ENCODE results near the gene SGMS2. TPM values are rescaled to one million over a fixed set of nuclear protein-coding genes. Genes with fewer than 3 reads are reported as not detected.
"Not testable (repeated sequence)": the region's sequence is repeated elsewhere in the genome, so short reads cannot be mapped to it uniquely, and the experiment has no call there.

The SGMS2 gene
- total RNA-seq, 1 donor from 2014 or later = 64.3 TPM

DNA sequence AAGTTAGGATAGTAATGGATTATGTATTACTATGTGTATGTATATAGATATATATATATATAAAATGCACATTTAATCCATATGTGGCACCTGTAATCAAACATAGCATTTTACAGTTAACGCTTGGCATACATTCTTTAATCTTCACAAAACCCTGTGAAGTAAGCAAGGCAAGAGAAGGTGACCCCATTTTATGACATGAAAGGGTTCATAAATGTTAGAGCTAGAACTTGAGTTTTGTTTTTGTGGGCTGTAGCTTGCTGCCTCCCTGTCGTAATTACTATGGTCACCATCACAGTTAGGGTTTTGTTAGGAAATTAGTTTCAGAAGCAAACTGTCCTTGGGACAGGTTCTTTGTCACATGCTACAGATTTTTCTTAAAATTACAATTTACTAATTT is 92.8 kb downstream of the SGMS2 start:
- TF ChIP-seq, protein P1, sequence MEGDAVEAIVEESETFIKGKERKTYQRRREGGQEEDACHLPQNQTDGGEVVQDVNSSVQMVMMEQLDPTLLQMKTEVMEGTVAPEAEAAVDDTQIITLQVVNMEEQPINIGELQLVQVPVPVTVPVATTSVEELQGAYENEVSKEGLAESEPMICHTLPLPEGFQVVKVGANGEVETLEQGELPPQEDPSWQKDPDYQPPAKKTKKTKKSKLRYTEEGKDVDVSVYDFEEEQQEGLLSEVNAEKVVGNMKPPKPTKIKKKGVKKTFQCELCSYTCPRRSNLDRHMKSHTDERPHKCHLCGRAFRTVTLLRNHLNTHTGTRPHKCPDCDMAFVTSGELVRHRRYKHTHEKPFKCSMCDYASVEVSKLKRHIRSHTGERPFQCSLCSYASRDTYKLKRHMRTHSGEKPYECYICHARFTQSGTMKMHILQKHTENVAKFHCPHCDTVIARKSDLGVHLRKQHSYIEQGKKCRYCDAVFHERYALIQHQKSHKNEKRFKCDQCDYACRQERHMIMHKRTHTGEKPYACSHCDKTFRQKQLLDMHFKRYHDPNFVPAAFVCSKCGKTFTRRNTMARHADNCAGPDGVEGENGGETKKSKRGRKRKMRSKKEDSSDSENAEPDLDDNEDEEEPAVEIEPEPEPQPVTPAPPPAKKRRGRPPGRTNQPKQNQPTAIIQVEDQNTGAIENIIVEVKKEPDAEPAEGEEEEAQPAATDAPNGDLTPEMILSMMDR (IDR thresholded peaks at IDR 0.05; ENCODE audit: insufficient read depth, low read length, poor library complexity, severe bottlenecking) = no peak
- Histone ChIP-seq H3K27me3 (ENCODE audit: control insufficient read depth, insufficient read depth, low read length) (no peaks in the 10 kb centered on the region), H3K4me3 (ENCODE audit: low read depth, low read length) (no peak overlapping the region), H3K36me3 (ENCODE audit: control insufficient read depth, insufficient read depth, low read length) (no peaks in the 10 kb centered on the region)
- no peak for DNase-seq (ENCODE audit: low read depth)

DNA sequence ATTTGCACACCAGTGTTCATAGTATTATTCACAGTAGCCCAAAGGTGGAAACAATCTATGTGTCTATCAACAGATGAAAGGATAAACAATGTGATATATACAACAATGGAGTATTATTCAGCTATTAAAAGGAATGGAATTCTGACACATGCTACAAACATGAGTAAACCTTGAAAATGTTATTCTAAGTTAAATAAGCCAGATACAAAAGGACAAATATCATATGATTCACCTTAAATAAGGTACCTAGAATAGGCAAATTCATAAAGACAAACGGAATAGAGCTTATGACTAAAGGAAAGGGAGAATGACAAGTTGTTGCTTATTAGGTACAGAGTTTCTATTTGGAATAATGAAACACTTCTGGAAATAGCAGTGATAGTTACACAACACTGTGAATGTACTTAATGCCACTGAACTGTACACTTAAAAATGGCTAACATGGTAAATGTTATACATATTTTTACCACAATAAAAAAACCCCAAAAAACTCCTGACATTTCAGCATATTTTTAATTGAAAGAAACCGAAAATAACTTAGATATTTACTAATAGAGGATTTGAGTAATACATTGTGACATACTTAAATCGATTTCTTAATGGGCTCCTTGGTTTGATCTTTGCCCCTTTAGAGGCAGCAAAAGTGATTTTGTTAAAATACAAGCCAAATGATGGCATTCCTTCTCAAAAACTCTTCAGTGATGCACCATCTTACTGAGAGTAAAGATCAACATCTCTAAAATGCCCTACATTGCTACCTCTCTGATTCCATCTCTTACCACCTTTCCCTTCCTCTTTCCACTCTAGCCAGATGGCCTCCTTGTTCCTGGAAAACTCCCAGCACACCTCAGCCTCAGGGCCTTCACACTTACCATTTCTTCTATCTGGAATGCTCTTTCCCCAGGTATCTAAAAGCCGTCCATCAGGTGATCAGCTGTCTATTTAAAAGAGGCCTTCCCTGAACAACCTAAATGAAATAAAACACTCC is 98.0 kb downstream of the SGMS2 start:
- no peak for DNase-seq (ENCODE audit: low read depth)
- no peak overlapping the region for H3K4me3 ChIP-seq (ENCODE audit: low read depth, low read length)
- no peaks in the 10 kb centered on the region for H3K36me3 ChIP-seq (ENCODE audit: control insufficient read depth, insufficient read depth, low read length)
- TF ChIP-seq, protein P1 (IDR thresholded peaks at IDR 0.05; ENCODE audit: insufficient read depth, low read length, poor library complexity, severe bottlenecking) = no peak
- no peaks in the 10 kb centered on the region for H3K27me3 ChIP-seq (ENCODE audit: control insufficient read depth, insufficient read depth, low read length)

DNA sequence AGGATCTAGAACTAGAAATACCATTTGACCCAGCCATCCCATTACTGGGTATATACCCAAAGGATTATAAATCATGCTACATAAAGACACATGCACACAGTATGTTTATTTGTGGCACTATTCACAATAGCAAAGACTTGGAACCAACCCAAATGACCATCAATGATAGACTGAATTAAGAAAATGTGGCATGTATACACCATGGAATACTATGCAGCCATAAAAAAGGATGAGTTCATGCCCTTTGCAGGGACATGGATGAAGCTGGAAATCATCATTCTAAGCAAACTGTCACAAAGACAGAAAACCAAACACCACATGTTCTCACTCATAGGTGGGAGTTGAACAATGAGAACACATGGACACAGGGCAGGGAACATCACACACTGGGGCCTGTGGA is 101.0 kb downstream of the SGMS2 start:
- not testable (repeated sequence) for H3K4me3 ChIP-seq (ENCODE audit: low read depth, low read length); H3K27me3 ChIP-seq (ENCODE audit: control insufficient read depth, insufficient read depth, low read length); H3K36me3 ChIP-seq (ENCODE audit: control insufficient read depth, insufficient read depth, low read length); DNase-seq (ENCODE audit: low read depth)

DNA sequence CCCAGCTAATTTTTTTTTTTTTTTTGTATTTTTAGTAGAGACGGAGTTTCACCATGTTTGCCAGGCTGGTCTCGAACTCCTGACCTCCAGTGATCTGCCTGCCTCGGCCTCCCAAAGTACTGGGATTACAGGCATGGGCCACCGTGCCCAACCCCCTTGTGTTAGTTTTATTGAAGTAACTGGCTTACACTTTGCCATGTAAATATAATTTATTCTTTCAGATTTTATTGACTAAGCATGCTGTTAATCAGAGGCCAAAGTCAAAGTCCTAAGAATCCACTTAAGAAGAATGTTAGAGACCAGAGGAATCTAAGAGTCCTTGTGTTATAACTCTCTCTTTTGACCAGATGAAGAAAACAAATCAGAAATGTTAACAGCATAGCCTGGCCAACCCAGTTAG is 102.1 kb downstream of the SGMS2 start:
- H3K36me3 ChIP-seq (ENCODE audit: control insufficient read depth, insufficient read depth, low read length); DNase-seq (ENCODE audit: low read depth); H3K4me3 ChIP-seq (ENCODE audit: low read depth, low read length); H3K27me3 ChIP-seq (ENCODE audit: control insufficient read depth, insufficient read depth, low read length): not testable (repeated sequence)

DNA sequence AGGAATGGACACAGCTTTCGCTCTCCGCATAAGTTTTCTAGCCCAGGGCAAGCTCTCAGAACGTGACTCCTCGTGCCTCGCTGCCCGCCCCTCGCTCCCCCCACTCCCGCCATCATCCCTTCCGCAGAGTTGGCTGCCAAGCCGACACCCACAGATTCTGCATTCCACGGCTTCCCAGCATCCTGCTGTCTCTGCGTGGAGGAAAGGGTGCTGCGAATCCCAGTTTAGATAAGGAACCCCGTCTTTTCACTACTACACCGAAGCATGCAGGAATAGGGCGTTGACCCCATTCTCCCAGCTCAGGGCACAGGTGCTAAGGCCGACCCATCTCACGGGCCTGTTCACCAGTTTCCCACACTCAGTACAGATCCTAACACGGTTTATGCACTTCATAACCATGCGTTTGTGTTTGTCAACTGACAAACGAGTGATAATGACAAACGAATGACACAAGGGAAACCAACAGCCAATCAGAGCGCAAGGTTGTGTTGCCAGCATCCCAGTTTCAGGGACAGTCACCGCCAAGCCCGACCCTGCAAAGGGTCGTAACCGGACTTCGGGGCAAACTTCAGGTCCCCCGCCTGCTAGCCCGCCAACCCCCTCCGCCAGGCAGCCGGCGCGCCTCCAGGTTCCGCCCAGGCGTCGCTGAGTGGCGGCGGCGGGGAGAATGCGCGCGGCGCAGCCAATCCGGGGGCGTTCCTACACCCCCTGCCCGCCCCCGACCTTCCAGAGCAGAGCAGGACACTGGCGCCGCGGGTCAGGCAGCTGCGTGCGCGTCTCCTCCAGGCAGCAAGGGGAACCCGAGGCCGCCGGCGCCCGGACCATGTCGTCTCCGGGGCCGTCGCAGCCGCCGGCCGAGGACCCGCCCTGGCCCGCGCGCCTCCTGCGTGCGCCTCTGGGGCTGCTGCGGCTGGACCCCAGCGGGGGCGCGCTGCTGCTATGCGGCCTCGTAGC is 106.4 kb downstream of the SGMS2 start, which contains the start of gene CYP2U1:
Gene CYP2U1 (plus strand): TSS at position 729 of the 954 bp plus-strand sequence. CDS start 95 bp downstream, at position 824.
- TF ChIP-seq, protein P1 (IDR thresholded peaks at IDR 0.05; ENCODE audit: insufficient read depth, low read length, poor library complexity, severe bottlenecking) = no peak
- H3K36me3 ChIP-seq (ENCODE audit: control insufficient read depth, insufficient read depth, low read length) = no peaks in the 10 kb centered on the region
- DNase-seq (ENCODE audit: low read depth) = peak; percentile 21
- peak within 1 kb of the TSS; percentile 60 for H3K4me3 ChIP-seq (ENCODE audit: low read depth, low read length)
- H3K27me3 ChIP-seq (ENCODE audit: control insufficient read depth, insufficient read depth, low read length) = peaks cover 2% of the 10 kb centered on the region

DNA sequence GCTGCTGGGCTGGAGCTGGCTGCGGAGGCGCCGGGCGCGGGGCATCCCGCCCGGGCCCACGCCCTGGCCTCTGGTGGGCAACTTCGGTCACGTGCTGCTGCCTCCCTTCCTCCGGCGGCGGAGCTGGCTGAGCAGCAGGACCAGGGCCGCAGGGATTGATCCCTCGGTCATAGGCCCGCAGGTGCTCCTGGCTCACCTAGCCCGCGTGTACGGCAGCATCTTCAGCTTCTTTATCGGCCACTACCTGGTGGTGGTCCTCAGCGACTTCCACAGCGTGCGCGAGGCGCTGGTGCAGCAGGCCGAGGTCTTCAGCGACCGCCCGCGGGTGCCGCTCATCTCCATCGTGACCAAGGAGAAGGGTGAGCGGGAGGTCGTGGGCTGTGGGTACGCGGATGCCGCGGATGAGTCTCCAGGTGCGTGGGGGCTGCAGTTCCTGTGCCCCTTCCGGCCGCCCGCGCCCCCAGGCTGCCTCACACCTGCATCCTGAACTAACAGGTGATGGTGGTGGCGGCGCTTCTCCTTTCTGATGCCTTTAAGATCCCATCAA is 107.1 kb downstream of the SGMS2 start:
- H3K4me3 ChIP-seq (ENCODE audit: low read depth, low read length) = peak overlapping the region; percentile 60
- TF ChIP-seq, protein P1 (IDR thresholded peaks at IDR 0.05; ENCODE audit: insufficient read depth, low read length, poor library complexity, severe bottlenecking) = no peak
- H3K27me3 ChIP-seq (ENCODE audit: control insufficient read depth, insufficient read depth, low read length) = peaks cover 2% of the 10 kb centered on the region
- DNase-seq (ENCODE audit: low read depth) = no peak
- H3K36me3 ChIP-seq (ENCODE audit: control insufficient read depth, insufficient read depth, low read length) = no peaks in the 10 kb centered on the region
